Sigmoid colon (tissue), 7 donors: ENCODE results near the gene LHFPL2. TPM values are rescaled to one million over a fixed set of nuclear protein-coding genes. Genes with fewer than 3 reads are reported as not detected.

Source experiments
- DNase-seq: peaks from one replicate; pipeline ENCODE4 v3.0.0-alpha.2; 2019
- H3K27ac ChIP-seq, 4 donors: fragments of 200-600 bp; sonication (generic); one replicate each; pipeline ENCODE4 v1.5.1; 2016 to 2019; ENCODE audit warnings: mild to moderate bottlenecking in 1 of 4
- H3K27me3 ChIP-seq, 3 donors: fragments of 200-600 bp; sonication (generic); one replicate each; pipeline ENCODE4 v1.5.1; 2019; ENCODE audit warnings: mild to moderate bottlenecking in 1 of 3
- H3K36me3 ChIP-seq, 4 donors: fragments of 200-600 bp; sonication (generic); one replicate each; pipeline ENCODE4 v1.5.1; 2016 to 2019
- H3K4me1 ChIP-seq, 4 donors: fragments of 200-600 bp; sonication (generic); one replicate each; pipeline ENCODE4 v1.5.1; 2017 to 2019
- H3K4me3 ChIP-seq, 4 donors: fragments of 200-600 bp; sonication (generic); one replicate each; pipeline ENCODE4 v1.5.1; 2017 to 2019; ENCODE audit warnings: mild to moderate bottlenecking in 2 of 4, moderate library complexity in 1 of 4
- H3K9me3 ChIP-seq, 4 donors: fragments of 200-600 bp in 3 of 4; sonication (generic) in 3 of 4; one replicate each; pipeline versions ENCODE4 v1.5.1 to v1.6.1; 2013 to 2019
- CTCF ChIP-seq, 4 experiments: fragments of 450-650 bp in 3 of 4; fragments of 200-600 bp in 1 of 4; IDR thresholded peaks; one replicate each; pipeline ENCODE4 v1.5.1; 2016 to 2019; ENCODE audit warnings: antibody characterized with exemption in 4 of 4, mild to moderate bottlenecking in 3 of 4, moderate library complexity in 2 of 4
- EP300 ChIP-seq, 4 donors: sonication (generic); formaldehyde crosslinking; IDR thresholded peaks; one replicate each; pipeline ENCODE4 v1.6.1; 2017; ENCODE audit warnings: antibody characterized with exemption in 4 of 4
- POLR2A ChIP-seq, 2 donors: fragments of 450-650 bp; IDR thresholded peaks; one replicate each; pipeline ENCODE4 v1.6.1; 2016; ENCODE audit warnings: antibody characterized with exemption in 2 of 2, mild to moderate bottlenecking in 2 of 2, moderate library complexity in 2 of 2
- POLR2AphosphoS5 ChIP-seq, 4 donors: sonication (generic); formaldehyde crosslinking; IDR thresholded peaks; one replicate each; pipeline ENCODE4 v1.6.1; 2017; ENCODE audit warnings: antibody characterized with exemption in 4 of 4
- WGBS, 2 donors: extraction: QIAGEN DNeasy Blood & Tissue Kit; methylation state at CpG; one replicate each; pipeline ENCODE4 v1.1.7; 2013; 5-methylcytosine and 5-hydroxymethylcytosine counted together
- intact Hi-C: fragments of 100-400 bp; cut with DNase I; formaldehyde crosslinking; loops from one replicate; pipeline ENCODE4 v1.15.1; 2023
- polyA plus RNA-seq, 3 donors: library from polyadenylated mRNA; stranded (reverse); fragments of 200-250 nt; gene quantifications; one replicate each; pipeline ENCODE4 v1.2.3, GENCODE V29; 2013
- total RNA-seq, 4 donors: library from RNA; depleted of rRNA; stranded (reverse); fragments of >200 nt; gene quantifications; one replicate each; pipeline ENCODE4 v1.1.0, GENCODE V29; 2016
- donor health status: healthy with polysubstance abuse.
- donor health status: Bipolar disorder and iron deficiency.
- donor health status: healthy.

LHFPL2 gene
- total and polyA plus RNA-seq, 7 donors: 10.8 to 34.9 (median 21.4) TPM

- Histone ChIP-seq H3K4me1 (peaks cover 0 to 79% (median 71%) of the 10 kb centered on the region in 4 donors), H3K4me3 (no peak overlapping the region), H3K9me3 (no peaks in the 10 kb centered on the region), H3K27me3 (no peaks in the 10 kb centered on the region), H3K36me3 (no peaks in the 10 kb centered on the region), H3K27ac (peak overlapping the region; percentile 38 to 73 (median 63))
- peak; percentile 77 for DNase-seq
- 36 to 60% methylated on average over 10 of the region's 10 CpGs for WGBS, 2 donors
- intact Hi-C loops: no loop called here
- TF ChIP-seq EP300 (IDR thresholded peaks at IDR 0.05) (no peak), CTCF (IDR thresholded peaks at IDR 0.05) (no peak), POLR2A (IDR thresholded peaks at IDR 0.05) (no peak), POLR2AphosphoS5 (IDR thresholded peaks at IDR 0.05) (peak in 3 of 4 donors; percentile 41 to 67 (median 50))
Measured at GRCh38 chr5:78638423-78638822, 10.1 kb downstream of the LHFPL2 start.

GRCh38 chr5:78637468-78637867 is 11.1 kb downstream of the LHFPL2 start:
- Histone ChIP-seq H3K9me3 (no peaks in the 10 kb centered on the region), H3K27ac (peak overlapping the region; percentile 38 to 73 (median 63)), H3K27me3 (no peaks in the 10 kb centered on the region), H3K36me3 (no peaks in the 10 kb centered on the region), H3K4me1 (peaks cover 0 to 82% (median 70%) of the 10 kb centered on the region in 4 donors), H3K4me3 (no peak overlapping the region)
- WGBS, 2 donors: 93 to 96% methylated on average over 5 of the region's 5 CpGs
- intact Hi-C loops: no loop called here
- no peak for TF ChIP-seq POLR2A (IDR thresholded peaks at IDR 0.05)
- TF ChIP-seq EP300 (IDR thresholded peaks at IDR 0.05): no peak
- no peak for TF ChIP-seq POLR2AphosphoS5 (IDR thresholded peaks at IDR 0.05)
- no peak for TF ChIP-seq CTCF (IDR thresholded peaks at IDR 0.05)
- no peak for DNase-seq

- Histone ChIP-seq H3K4me1 (peaks cover 0 to 82% (median 67%) of the 10 kb centered on the region in 4 donors), H3K27ac (peak overlapping the region in 2 of 4 donors; percentile 68 to 73), H3K4me3 (no peak overlapping the region), H3K36me3 (peaks cover 0 to 5% (median under 1%) of the 10 kb centered on the region in 4 donors), H3K9me3 (no peaks in the 10 kb centered on the region), H3K27me3 (no peaks in the 10 kb centered on the region)
- TF ChIP-seq POLR2AphosphoS5 (IDR thresholded peaks at IDR 0.05): no peak
- TF ChIP-seq CTCF (IDR thresholded peaks at IDR 0.05): no peak
- no peak for TF ChIP-seq EP300 (IDR thresholded peaks at IDR 0.05)
- TF ChIP-seq POLR2A (IDR thresholded peaks at IDR 0.05): no peak
- intact Hi-C loops: no loop called here
- no peak for DNase-seq
- 92 to 96% methylated on average over 1 of the region's 1 CpG for WGBS, 2 donors
Measured at GRCh38 chr5:78636682-78637081, 11.9 kb downstream of the LHFPL2 start.

- 91 to 99% methylated on average over 3 of the region's 3 CpGs for WGBS, 2 donors
- peaks cover 0 to 70% (median 52%) of the 10 kb centered on the region in 4 donors for H3K4me1 ChIP-seq
- intact Hi-C loops: no loop called here
Measured at GRCh38 chr5:78634634-78635033, 13.9 kb downstream of the LHFPL2 start.

More at GRCh38 chr5:78634634-78635033, 13.9 kb downstream of the LHFPL2 start:
- DNase-seq: no peak
- no peaks in the 10 kb centered on the region for H3K27me3 ChIP-seq
- peaks cover 0 to 18% (median 8%) of the 10 kb centered on the region in 4 donors for H3K36me3 ChIP-seq
- H3K9me3 ChIP-seq: no peaks in the 10 kb centered on the region
- TF ChIP-seq POLR2A (IDR thresholded peaks at IDR 0.05) (no peak), CTCF (IDR thresholded peaks at IDR 0.05) (no peak), POLR2AphosphoS5 (IDR thresholded peaks at IDR 0.05) (no peak), EP300 (IDR thresholded peaks at IDR 0.05) (no peak)
- H3K27ac ChIP-seq: peak overlapping the region in 1 of 4 donors; percentile 22
- no peak overlapping the region for H3K4me3 ChIP-seq
